ENCODE measurements around the gene METTL22. TPM values are rescaled to one million over a fixed set of nuclear protein-coding genes. Genes with fewer than 3 reads are reported as not detected.

The METTL22 gene
- total and polyA plus RNA-seq, 10 of the 15 experiments (the other 5 are each of a cell fraction or from before 2014, with no cell fraction given): 6.4 to 34.7 (median 18.8) TPM

GRCh38 chr16:8685617-8686016 is 64.1 kb downstream of the METTL22 start:
- intact Hi-C loops (cut with micrococcal nuclease; ENCODE audit: unreplicated experiment) (no loop called here), in situ Hi-C loops (cut with MboI) (no loop called here)
- H3K9me3 ChIP-seq (replicated peaks; ENCODE audit: control insufficient read depth, insufficient read depth, low read length): peaks cover 5% of the 10 kb centered on the region; the same call in 2 of the 3 replicates
- H3K4me3 ChIP-seq: no peak overlapping the region
- no peak overlapping the region for H3K9ac ChIP-seq (ENCODE audit: control insufficient read depth, insufficient read depth, low read length)
- ChIA-PET CTCF (no interaction called here), POLR2A (no interaction called here), SMC1A (ENCODE audit: uncharacterized antibody, unreplicated experiment) (no interaction called here), RAD21 (ENCODE audit: unreplicated experiment) (no interaction called here)
- FAIRE-seq (no peak), DNase-seq (ENCODE audit: low read depth, low spot score) (no peak), ATAC-seq (no peak)
- no peak for TF ChIP-seq KAT2A (conservative IDR thresholded peaks at IDR 0.05; ENCODE audit: control insufficient read depth, low read depth, low read length)
- no peak for TF ChIP-seq HDGF (IDR thresholded peaks at IDR 0.05)
- TF ChIP-seq ZBTB40 (IDR thresholded peaks at IDR 0.05; ENCODE audit: borderline replicate concordance): no peak
- no peak for TF ChIP-seq POLR2AphosphoS2 (IDR thresholded peaks at IDR 0.05; ENCODE audit: low read depth, low read length)
- TF ChIP-seq SIN3A (IDR thresholded peaks at IDR 0.05; ENCODE audit: low read depth, low read length): no peak
- no peak overlapping the region for H2AFZ ChIP-seq (ENCODE audit: control insufficient read depth, low read depth, low read length)
- WGBS (ENCODE audit: insufficient coverage, insufficient replicate concordance, low lambda C conversion rate, missing lambda C conversion rate): 73% methylated on average over 3 of the region's 3 CpGs
- H3K4me2 ChIP-seq (ENCODE audit: control insufficient read depth, insufficient read depth): no peak overlapping the region
- no peaks in the 10 kb centered on the region for H3K4me1 ChIP-seq (ENCODE audit: control insufficient read depth, insufficient read depth, low read length)
- no TSS peak for BruUV-seq (replicated peaks)
- H3K36me3 ChIP-seq (ENCODE audit: control insufficient read depth in 2 of 2, insufficient read depth in 2 of 2, low read length in 1 of 2): no peaks in the 10 kb centered on the region
- no peak overlapping the region for H3K27ac ChIP-seq (ENCODE audit: control insufficient read depth, insufficient read depth)
- no peaks in the 10 kb centered on the region for H3K27me3 ChIP-seq (replicated peaks in 1 of 2; ENCODE audit: control insufficient read depth in 2 of 2, insufficient read depth in 2 of 2, low read length in 1 of 2)
- no peaks in the 10 kb centered on the region for H3K79me2 ChIP-seq (ENCODE audit: control insufficient read depth, insufficient read depth, low read length)
- no peaks in the 10 kb centered on the region; the same call in 1 of the 2 replicates for H4K20me1 ChIP-seq (ENCODE audit: control insufficient read depth, insufficient read depth)

Data from GM12878 (cell line).